Measurements from ENCODE around the gene BAHCC1. TPM values are rescaled to one million over a fixed set of nuclear protein-coding genes. Genes with fewer than 3 reads are reported as not detected.

BAHCC1 gene
- total and polyA plus RNA-seq, 9 of the 15 experiments (the other 6 are each of a cell fraction or from before 2014, with no cell fraction given) = 0.14 to 26.9 (median 5.0) TPM

DNA sequence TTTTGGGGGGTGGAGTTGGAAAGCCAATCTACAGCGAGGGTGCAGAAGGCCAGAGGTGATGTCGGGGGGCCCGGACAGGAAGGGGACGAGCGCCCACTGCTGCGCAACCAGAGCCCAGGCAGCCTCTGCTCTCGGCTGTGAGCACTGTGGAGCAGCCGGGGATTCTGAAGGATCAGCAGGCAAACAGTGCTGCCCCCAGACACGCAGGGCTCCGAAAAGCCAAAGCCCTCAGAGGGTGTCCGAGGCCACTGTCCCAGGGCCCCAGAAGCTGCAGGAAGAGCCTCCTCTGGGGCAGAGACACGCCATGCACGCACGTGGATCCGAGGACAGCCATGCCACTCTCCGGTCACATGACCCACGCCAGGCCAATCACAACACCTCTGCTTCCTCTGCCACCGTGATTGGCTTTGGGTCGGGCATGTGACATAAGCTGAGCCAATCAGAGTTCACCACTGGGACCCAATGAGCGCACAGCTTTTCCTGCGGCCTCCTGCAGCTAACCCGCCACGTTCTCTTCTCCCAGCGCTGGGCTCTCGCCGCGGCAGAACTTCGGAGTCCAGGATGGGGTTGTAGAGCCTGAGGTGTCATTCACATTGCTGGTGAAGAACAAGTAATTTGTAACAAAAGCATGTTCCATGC, 76.7 kb downstream of the BAHCC1 start (continued):
- TF ChIP-seq IRF2 (CRISPR knock-in tag; IDR thresholded peaks at IDR 0.05) = peak; percentile 56; the same call in 1 of the 2 replicates
- TF ChIP-seq, protein P1, sequence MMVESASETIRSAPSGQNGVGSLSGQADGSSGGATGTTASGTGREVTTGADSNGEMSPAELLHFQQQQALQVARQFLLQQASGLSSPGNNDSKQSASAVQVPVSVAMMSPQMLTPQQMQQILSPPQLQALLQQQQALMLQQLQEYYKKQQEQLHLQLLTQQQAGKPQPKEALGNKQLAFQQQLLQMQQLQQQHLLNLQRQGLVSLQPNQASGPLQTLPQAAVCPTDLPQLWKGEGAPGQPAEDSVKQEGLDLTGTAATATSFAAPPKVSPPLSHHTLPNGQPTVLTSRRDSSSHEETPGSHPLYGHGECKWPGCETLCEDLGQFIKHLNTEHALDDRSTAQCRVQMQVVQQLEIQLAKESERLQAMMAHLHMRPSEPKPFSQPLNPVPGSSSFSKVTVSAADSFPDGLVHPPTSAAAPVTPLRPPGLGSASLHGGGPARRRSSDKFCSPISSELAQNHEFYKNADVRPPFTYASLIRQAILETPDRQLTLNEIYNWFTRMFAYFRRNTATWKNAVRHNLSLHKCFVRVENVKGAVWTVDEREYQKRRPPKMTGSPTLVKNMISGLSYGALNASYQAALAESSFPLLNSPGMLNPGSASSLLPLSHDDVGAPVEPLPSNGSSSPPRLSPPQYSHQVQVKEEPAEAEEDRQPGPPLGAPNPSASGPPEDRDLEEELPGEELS (CRISPR knock-in tag; IDR thresholded peaks at IDR 0.05; ENCODE audit: borderline replicate concordance) = peak; percentile 95
- TF ChIP-seq ETS1 (conservative IDR thresholded peaks at IDR 0.05; ENCODE audit: control insufficient read depth, low read depth, low read length) = no peak
- no peak for TF ChIP-seq TCF3 (CRISPR knock-in tag; IDR thresholded peaks at IDR 0.05)
- no peak for TF ChIP-seq ZNF449 (CRISPR knock-in tag; IDR thresholded peaks at IDR 0.05)
- TF ChIP-seq ZNF79 (CRISPR knock-in tag; IDR thresholded peaks at IDR 0.05; ENCODE audit: low read depth) = no peak
- TF ChIP-seq ERF (CRISPR knock-in tag; IDR thresholded peaks at IDR 0.05) = peak; percentile 78; the same call in 1 of the 2 replicates
- no peak for TF ChIP-seq MED1 (CRISPR knock-in tag; IDR thresholded peaks at IDR 0.05; ENCODE audit: borderline replicate concordance)
- no peak for TF ChIP-seq SPI1 (IDR thresholded peaks at IDR 0.05; ENCODE audit: borderline replicate concordance, low read depth, low read length)
- no peak for TF ChIP-seq ADNP (tag; IDR thresholded peaks at IDR 0.05)
- TF ChIP-seq, protein P2, sequence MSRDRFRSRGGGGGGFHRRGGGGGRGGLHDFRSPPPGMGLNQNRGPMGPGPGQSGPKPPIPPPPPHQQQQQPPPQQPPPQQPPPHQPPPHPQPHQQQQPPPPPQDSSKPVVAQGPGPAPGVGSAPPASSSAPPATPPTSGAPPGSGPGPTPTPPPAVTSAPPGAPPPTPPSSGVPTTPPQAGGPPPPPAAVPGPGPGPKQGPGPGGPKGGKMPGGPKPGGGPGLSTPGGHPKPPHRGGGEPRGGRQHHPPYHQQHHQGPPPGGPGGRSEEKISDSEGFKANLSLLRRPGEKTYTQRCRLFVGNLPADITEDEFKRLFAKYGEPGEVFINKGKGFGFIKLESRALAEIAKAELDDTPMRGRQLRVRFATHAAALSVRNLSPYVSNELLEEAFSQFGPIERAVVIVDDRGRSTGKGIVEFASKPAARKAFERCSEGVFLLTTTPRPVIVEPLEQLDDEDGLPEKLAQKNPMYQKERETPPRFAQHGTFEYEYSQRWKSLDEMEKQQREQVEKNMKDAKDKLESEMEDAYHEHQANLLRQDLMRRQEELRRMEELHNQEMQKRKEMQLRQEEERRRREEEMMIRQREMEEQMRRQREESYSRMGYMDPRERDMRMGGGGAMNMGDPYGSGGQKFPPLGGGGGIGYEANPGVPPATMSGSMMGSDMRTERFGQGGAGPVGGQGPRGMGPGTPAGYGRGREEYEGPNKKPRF (IDR thresholded peaks at IDR 0.05; ENCODE audit: low read depth, low read length) = no peak
- TF ChIP-seq TFE3 (CRISPR knock-in tag; IDR thresholded peaks at IDR 0.05) = peak; percentile 99
- TF ChIP-seq, protein P3, sequence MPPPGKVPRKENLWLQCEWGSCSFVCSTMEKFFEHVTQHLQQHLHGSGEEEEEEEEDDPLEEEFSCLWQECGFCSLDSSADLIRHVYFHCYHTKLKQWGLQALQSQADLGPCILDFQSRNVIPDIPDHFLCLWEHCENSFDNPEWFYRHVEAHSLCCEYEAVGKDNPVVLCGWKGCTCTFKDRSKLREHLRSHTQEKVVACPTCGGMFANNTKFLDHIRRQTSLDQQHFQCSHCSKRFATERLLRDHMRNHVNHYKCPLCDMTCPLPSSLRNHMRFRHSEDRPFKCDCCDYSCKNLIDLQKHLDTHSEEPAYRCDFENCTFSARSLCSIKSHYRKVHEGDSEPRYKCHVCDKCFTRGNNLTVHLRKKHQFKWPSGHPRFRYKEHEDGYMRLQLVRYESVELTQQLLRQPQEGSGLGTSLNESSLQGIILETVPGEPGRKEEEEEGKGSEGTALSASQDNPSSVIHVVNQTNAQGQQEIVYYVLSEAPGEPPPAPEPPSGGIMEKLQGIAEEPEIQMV (tag; conservative IDR thresholded peaks at IDR 0.05; ENCODE audit: low read depth) = no peak
- peak; percentile 67 for TF ChIP-seq GABPB1 (CRISPR knock-in tag; IDR thresholded peaks at IDR 0.05)
- TF ChIP-seq MECOM (CRISPR knock-in tag; IDR thresholded peaks at IDR 0.05) = no peak
- 0 out of 2 replicates have a peak, but pooled peaks have one; percentile 20 for TF ChIP-seq DIDO1 (tag; IDR thresholded peaks at IDR 0.05; ENCODE audit: low read depth)
